Activated CD8-positive, alpha-beta memory T cell treated with anti-CD3 and anti-CD28 coated beads for 36 hours (primary cell): ENCODE results near the gene BTLA. TPM values are rescaled to one million over a fixed set of nuclear protein-coding genes. Genes with fewer than 3 reads are reported as not detected.
"Not testable (repeated sequence)": the region's sequence is repeated elsewhere in the genome, so short reads cannot be mapped to it uniquely, and the experiment has no call there.

Experiments used
- CTCF ChIA-PET: fragments of 350-600 bp; sonication (Branson Sonifier 250); formaldehyde crosslinking; loops from one replicate; lab custom pipeline; 2021; ENCODE audit warnings: antibody characterized with exemption; lab: Charles Lee
- POLR2A ChIA-PET: fragments of 350-600 bp; sonication (Branson Sonifier 250); formaldehyde crosslinking; loops from one replicate; lab custom pipeline; 2021; ENCODE audit warnings: antibody characterized with exemption; lab: Charles Lee
- total RNA-seq, 2 experiments: library from RNA; stranded (reverse); gene quantifications; one replicate each; pipeline ENCODE4 v1.2.3, GENCODE V29; 2021

BTLA gene
- total RNA-seq, 2 experiments from 2014 or later: 14.4 to 15.6 TPM

DNA sequence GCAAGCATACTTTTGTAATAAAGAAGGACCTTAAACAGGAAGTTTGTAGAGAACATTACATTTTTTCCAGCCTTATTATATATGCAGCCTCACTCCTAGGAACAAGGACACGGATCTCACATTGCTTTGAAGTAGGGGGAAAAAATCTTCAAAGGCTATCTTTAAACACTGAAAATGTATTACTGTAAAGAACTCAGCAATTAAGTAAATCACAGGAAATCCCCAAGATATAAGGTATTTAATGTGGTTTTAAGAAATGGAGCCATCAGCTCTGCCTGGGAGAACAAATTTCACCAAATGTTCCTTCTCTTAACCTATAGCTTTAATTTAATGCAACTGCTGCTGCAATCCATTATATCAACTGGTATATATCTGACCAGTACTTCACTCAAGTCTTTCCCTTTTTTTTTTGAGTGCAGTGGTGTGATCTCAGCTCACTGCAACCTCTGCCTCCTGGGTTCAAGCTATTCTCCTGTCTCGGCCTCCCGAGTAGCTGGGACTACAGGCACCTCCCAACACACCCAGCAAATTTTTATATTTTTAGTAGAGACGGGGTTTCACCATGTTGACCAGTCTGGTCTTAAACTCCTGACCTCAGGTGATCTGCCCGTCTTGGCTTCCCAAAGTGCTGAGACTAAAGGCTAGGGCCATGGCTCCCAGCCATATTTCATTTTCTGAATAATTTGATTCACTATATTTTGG, 2.8 kb downstream of the BTLA start:
- CTCF ChIA-PET: no interaction called here
- POLR2A ChIA-PET: no interaction called here

DNA sequence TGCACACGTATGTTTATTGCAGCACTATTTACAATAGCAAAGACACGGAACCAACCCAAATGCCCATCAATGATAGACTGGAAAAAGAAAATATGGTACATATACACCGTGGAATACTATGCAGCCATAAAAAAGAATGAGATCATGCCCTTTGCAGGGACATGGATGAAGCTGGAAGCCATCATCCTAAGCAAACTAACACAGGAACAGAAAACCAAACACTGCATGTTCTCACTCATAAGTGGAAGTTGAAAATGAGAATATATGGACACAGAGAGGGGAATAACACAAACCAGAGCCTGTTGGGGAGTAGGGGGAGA, 4.9 kb downstream of the BTLA start:
- CTCF ChIA-PET: not testable (repeated sequence)

DNA sequence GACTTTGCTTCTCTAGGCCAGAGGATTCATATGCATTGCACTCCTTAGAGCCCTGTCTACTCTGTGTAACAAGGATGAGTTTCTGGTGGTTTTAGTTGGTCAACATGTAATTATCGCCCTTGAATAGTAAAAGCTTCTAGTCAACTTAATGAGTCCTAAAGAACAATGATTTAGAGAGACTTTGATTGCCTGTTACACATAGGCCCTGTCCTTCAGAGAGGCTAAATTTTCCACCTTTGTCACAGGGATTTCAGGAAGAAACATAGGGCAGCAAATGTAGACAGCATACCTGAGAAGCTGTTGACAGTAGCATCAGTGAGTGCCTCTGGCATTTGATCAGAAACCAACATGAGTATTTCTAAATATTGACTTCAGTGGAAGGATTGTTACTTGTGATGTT, 7.1 kb downstream of the BTLA start:
- CTCF ChIA-PET: no interaction called here
- POLR2A ChIA-PET: no interaction called here

More for the DNA sequence above, 4.9 kb downstream of the BTLA start:
- POLR2A ChIA-PET: not testable (repeated sequence)

DNA sequence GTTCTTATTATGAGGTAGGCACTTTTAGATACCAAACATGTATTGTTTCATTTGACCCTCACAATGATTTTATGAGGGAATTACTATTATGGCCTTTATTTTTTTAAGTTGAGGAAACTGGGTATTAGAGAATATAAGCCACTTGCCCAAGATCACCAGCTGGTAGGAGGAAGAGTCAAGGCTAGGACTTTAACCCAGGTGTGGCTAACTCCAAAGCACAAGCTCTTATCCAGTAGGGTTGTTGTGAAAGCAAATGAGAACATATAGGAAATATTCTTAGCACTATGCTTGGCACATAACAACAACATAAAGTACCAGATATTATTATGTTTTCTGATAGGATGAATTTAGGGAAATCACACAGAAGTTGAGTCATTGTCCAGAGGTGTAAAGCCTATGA, 7.9 kb downstream of the BTLA start:
- POLR2A ChIA-PET: no interaction called here
- CTCF ChIA-PET: no interaction called here

DNA sequence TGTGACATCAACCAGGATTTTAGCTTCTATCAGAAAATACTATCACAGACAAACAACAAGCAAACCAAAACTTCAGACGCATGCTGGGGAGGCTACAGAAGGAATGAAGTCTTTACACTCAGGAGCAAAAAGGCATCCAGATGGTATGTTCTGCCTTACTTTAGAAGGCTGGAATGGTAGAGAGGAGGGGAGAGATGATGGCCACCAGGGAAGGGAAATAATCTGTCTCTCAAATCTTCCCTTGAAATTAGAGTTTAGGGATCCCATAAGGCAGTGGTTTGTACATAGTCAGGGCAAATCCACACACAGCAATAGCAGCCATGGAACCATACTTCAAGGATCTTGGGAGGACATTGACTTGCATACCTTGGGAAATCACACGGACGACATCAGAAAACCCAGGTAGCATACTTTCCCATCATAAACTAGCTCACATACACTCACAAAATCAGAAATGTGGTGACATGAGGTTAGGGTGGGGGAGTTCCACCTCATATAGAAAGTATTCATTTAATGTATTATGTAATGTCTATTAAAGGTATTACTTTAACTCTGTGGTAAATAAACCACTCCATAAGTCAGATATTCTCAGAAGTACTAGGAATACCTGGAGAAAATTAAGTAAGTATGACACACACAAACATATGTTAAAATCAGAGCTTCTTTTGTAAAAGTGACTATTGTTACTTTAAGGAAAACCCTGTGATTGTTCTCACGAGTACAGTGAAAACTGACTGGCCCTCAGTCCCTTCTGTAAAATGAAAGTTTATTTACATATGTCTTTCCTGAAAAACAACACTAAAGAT, 9.4 kb downstream of the BTLA start:
- ChIA-PET POLR2A (interaction anchor here (0.5 to 0.6 kb wide), 3 partner anchors 10 to 85 kb away, joined by 3 to 5 read pairs (median 3); partner anchors contain the start of gene BTLA), CTCF (no interaction called here)

DNA sequence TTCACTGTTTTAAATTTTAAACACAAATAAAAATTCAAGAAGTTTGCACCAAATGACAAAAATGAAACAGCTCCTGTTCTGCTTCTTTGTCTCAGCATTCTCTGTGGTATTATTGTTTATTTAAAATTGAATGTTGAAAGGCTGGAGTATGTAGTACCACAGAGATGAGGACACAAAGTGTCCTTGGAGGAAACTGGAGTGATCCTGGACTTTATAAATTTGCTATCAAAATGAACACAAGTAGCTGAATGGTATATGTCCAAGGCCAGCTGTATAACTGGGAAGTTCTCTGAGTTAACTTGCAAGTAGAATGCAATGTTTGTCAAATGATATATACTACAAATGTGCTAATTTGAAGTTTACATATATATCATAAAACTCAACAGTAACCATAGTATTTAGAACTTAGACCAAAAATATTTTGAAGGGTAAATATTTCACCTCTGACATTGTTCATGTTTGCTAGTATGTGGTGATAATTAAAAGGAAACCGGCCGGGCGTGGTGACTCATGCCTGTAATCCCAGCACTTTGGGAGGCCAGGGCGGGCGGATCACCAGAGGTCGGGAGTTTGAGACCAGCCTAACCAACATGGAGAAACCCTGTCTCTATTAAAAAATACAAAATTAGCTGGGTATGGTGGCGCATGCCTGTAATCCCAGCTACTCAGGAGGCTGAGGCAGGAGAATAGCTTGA, 12.3 kb downstream of the BTLA start:
- CTCF ChIA-PET: interaction anchor here (0.7 kb wide), 1 partner anchor 545 kb away, joined by 3 read pairs; no protein-coding TSS in a partner anchor
- POLR2A ChIA-PET: no interaction called here

DNA sequence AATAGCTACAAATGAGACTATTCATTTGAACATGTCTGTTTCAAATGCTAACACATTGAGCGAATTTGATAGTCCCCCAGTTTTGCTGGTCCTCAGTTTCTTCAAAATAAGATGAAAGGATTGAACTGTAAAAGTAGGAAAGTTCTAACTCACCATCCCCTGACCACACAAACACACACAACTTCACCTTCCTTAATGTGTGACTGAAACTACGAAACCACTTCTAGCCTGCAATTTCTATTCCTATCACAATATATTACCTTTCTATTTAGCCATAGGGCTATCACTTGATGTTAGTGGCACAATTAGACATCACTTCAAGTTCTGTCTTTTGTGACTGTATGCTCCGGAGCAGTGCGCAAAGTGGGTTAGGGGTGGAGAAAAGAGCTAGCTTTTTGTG, 14.9 kb downstream of the BTLA start:
- ChIA-PET POLR2A (interaction anchor here (0.6 kb wide), 1 partner anchor 1322 kb away, joined by 3 read pairs; no protein-coding TSS in a partner anchor), CTCF (no interaction called here)

DNA sequence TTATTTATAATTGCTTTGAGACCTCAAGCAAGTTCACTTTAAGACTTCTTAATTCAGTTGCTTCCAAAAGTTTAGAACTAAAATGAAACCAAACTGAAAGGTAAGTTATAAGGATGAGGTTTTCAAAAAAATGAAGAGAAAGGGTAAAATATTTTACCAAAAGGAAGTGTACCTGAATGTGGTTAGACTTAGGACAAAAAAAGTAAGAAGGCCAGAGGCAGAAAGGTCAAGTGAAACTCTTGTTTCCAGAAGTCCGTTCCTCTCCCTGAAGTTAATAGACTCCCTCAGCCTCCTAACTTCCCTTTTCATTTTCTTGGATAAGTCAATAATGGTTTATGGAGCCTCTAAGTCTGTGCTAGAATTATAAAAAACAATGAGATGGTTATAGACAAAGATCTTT, 16.6 kb downstream of the BTLA start:
- POLR2A ChIA-PET: no interaction called here
- CTCF ChIA-PET: no interaction called here

DNA sequence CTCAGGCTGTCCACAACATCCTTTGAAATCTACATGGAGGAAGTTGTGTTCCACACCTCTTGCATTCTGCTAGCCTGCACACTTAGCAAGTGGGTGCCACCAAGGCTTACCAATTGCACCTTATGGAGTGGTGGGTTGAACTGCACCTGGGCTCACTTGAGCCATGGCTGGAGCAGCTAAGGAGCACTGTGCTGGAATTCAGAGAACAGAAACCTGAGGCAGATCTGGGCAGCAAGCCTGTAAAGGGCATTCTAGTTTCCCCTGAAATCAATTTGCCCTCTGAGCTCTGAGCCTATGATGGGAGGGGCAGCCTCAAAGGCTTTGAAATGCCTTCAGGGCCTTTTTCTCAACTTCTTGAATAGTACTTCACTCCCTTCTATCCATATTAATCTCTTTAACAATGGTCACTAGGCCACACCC, 18.0 kb downstream of the BTLA start:
- ChIA-PET CTCF (no interaction called here), POLR2A (no interaction called here)

DNA sequence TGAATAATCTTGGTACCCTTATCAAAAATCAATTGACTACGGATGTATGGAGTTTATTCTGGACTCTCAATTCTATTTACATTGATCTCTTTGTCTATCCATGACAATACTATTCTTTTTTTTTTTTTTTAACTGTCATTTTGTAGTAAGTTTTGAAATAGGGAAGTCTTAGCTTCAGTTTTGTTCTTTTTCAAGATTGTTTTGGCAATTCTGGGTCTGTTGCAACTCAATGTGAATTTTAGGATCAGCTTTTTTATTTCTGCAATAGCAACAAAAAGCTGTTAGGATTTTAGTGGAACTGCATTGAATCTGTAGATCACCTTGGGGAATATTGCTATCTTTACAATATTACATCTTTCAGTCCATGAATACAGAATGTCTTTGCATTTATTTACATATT, 21.4 kb downstream of the BTLA start:
- POLR2A ChIA-PET: no interaction called here
- CTCF ChIA-PET: no interaction called here

DNA sequence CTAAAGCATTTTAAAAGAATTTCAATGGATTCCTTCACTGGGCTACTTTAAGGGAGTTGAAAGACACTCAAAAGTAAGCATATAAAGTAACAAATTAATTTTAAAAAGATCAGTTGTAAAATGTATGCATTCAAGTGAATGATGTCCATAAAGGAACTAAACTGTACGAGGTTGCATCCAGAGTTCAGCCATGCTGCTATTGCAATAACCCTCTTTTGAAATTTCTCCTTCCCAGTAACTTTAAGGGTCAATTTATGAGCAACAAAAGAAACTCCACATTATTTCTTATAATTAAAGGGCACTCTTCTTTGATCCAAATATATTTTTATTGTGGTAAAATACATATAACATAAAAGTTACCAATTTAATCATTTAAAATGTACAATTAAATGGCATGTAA, 22.9 kb downstream of the BTLA start:
- POLR2A ChIA-PET: no interaction called here
- CTCF ChIA-PET: no interaction called here

DNA sequence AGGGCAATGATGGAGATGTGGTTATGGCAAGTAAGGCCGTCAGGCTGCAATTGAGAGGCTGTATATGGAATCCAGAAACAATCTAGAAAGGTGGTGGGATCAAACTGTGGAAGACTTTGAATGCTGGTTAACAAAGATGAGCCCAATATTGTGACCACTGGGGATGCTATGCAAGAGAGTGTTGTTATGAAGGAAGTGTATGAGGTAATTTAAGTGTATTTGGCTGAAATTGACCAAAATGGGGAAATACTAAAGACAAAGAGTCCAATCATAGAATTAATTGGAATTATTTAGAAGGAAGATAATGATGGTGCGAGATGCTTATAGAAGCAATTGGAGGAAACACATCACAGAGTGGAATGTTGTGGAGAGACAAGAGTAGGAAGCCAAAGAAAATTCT, 24.5 kb downstream of the BTLA start:
- POLR2A ChIA-PET: no interaction called here
- CTCF ChIA-PET: no interaction called here

DNA sequence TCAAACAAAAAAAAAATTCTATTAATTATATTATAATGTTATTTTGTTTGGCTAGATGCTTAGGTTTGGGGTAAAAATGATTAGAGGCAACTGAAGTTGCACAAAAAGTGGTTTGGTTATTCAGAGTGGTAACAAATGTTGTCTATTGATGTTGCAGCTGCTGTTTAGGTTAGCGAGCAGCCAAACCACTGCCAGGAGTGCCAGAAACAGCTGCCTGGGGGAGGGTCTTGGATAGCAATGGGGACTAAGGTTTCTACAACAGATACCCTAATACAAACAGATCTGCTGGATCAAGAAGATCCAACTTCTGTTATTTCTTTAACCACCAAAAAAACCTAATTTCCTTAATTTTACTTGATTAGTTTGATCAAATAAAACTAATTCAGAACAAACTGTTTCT, 26.6 kb downstream of the BTLA start:
- CTCF ChIA-PET: no interaction called here
- POLR2A ChIA-PET: no interaction called here

DNA sequence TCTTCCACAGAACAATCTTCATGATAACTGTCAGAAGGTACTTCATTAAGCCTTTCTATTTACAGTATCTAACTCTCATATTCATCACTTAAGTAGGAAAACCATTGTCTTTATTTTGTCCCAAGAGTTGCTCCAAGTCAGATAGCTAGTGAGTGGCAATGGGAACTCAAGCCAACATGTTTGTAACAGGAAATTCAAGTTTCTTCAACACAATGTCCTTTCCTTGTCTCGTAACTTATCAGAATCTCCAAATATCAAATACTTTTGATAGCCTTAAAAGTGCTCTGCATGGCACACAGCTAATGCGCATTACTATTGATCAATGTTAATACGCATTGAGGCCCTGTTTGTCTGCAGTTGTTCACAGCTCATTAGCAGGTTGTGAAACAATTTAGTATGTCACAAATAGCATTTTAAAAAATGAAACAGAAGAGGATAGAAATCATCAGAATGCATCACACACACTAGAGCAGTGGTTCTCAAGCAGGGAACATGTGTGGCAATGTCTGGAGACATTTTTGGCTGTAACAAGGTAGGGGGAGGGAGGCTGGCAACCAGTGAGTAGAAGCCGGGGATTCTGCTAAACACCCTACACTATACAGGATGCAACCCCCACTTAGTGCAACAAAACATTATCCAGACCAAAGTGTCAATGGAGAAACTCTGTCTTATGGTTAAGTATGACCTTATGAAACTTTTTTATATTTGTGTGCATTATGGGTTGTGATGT, 27.5 kb downstream of the BTLA start:
- CTCF ChIA-PET: no interaction called here
- POLR2A ChIA-PET: no interaction called here

DNA sequence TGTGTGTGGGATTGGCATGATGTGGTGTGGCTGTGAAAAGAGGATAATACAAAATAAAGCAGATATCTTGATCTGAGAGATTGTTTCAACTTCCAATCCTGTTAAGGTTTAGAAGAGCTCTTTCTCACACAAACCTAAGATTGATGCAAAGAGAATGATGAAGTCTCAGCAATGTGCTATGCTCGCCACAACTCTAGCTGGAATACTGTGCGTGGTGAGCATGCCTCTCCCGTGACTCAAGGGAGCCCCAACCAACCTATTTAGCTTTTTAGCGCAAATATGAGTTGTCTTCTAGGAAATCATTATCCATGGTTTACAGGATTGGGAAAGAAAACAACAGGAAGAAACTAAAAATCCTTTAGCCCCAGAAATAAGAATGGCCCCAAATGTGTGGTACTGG, 28.5 kb downstream of the BTLA start:
- POLR2A ChIA-PET: no interaction called here
- CTCF ChIA-PET: no interaction called here

DNA sequence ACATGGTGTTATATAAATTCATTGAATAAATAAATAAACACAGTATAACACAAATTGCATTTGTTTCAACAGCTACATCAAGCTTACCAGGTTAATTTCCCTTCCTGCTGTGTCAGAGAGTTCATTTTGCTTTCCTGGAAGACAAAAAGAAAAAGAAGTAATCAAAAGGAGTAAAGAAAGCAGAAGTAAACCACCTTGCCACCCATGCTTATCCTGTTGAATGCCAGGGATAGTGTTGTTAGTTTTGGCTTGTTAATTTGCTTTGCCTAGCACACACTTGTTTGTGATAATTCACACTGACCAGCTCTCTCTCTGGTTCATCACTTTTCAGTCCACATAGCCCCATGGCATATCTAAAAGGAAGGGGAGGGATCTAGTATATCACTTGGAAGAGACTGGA, 29.6 kb downstream of the BTLA start:
- ChIA-PET POLR2A (no interaction called here), CTCF (no interaction called here)

DNA sequence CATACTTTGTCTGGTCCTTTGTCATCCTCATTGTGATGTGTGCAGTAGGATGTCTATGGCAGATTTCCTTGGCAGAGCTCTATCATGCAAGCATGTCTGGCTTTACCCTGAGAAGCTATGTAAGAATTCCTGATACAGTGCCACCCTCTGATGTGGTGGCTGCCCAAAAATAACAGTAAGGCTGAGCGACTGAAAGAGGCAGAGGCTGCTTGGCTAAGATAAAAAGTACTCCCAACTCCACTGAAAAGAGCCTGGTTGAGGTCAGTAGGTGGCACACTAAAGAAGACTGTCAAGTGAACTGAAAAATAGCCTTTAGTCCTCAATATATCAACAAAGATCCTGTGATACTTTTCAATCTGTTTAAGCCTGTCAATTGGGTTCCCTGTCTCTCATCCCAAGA, 31.7 kb downstream of the BTLA start:
- ChIA-PET POLR2A (no interaction called here), CTCF (no interaction called here)

DNA sequence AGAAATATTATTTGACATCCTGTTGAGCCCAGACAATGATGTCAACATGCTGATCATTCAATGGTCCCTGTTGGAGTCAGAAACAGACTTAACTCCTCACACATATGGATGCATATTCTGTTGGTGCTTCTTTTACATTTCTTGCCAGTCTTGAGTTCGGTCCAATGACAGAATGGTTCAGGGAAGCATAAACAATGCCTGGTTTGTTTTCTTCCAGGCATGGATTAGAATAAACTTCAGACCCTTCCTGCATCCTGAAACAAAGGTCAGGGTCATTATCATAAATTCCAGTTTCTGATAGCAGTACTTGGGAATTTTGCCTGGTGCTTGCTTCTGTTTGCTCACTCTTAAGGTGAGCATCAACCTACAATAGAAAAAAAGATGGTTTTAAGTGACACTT, 33.3 kb downstream of the BTLA start:
- CTCF ChIA-PET: no interaction called here
- POLR2A ChIA-PET: no interaction called here

DNA sequence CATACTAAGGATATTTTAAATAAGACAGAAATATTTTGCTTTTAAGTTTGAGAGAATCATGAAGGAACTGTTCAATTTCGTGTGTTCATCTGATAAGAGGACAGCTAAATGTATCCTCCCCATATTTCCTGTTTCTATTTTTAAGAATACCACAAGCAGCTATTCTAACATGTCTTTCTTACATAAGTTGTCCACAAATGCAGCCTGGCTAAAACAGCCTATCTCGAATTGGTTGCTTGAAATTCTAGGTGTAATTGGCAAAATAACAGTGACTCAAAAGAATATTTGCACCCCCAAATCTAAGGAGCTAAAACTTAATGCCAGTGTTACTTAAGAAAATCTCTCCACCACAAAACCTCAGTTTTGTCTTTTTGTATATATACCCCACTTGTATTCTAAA, 35.0 kb downstream of the BTLA start:
- POLR2A ChIA-PET: interaction anchor here (0.6 to 1.3 kb wide), 4 partner anchors 20 to 131 kb away, joined by 3 read pairs; no protein-coding TSS in a partner anchor

DNA sequence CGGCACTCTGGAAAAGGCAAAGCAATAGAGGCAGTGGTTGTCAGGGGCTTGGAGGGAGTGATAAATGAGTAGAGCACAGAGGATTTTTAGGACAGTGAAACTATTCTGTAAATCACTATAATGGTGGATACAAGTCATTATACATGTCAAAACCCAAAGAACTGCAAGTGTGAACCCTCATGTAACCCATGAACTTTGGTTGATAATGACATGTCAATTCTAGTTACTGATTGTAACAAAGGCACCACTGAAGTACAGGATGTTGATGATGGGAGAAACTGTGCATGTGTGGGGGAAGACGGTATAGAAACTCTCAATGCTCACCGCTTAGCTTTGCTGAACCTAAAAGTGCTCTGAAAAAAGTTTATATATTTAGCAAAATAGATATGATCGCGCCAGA, 36.0 kb downstream of the BTLA start:
- CTCF ChIA-PET: no interaction called here
- POLR2A ChIA-PET: no interaction called here

More for the DNA sequence above, 35.0 kb downstream of the BTLA start:
- CTCF ChIA-PET: no interaction called here
